Cardiac ventricle fibroblast (primary cell): ENCODE data around the gene TRIM34. TPM values are rescaled to one million over a fixed set of nuclear protein-coding genes. Genes with fewer than 3 reads are reported as not detected.

Experiments used
- total RNA-seq: library from RNA; depleted of rRNA; stranded (reverse); fragments of >200 nt; gene quantifications from 2 replicates; pipeline ENCODE4 v1.2.3, GENCODE V29; 2015

Gene TRIM34, protein sequence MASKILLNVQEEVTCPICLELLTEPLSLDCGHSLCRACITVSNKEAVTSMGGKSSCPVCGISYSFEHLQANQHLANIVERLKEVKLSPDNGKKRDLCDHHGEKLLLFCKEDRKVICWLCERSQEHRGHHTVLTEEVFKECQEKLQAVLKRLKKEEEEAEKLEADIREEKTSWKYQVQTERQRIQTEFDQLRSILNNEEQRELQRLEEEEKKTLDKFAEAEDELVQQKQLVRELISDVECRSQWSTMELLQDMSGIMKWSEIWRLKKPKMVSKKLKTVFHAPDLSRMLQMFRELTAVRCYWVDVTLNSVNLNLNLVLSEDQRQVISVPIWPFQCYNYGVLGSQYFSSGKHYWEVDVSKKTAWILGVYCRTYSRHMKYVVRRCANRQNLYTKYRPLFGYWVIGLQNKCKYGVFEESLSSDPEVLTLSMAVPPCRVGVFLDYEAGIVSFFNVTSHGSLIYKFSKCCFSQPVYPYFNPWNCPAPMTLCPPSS
- total RNA-seq = 6.6 TPM in 2 replicates

DNA sequence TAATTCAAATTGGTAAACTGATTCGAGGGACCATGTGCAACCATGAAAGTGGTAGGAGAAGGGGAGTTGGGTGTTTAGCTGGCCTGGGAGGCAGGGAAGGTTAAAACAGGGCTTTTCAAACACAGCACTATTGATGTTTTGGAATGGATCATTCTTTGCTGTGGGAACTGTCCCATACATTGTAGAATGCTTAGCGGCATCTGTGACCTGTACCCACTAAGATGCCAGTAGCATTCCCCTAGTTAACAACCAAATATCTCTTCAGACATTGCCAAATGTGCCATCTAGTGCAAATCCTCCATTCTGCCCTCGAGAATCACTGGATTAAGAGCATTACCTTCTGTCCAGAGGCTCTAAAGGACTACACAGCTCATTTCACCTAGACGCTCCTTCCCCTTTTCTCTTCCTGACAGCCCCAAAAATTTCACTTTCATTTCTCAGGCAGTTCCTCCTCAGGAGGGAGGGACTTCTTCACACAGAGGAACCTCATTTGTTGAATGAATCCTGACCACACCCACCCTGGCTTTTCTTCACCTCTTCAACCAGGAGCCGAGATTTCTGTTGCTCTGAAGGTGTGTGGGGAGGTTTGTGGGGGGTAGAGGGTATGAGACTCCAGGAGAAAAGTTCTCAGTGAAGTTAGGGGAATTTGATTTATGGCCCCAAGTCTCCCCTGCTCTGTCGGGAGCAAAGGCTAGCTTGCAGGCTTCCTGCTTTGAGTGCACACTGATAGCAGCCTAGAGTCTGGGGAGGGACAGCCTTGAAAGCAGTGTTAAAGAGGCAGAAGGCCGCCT, at the start of gene TRIM34:
Gene TRIM34, plus strand, starts transcription at position 513 of the 791 bp plus-strand sequence. CDS start 7,331 bp downstream, outside the sequence.

GRCh38 chr11:5580577-5580976, 44.2 kb upstream of the TRIM34 start, which contains the start of gene OR52B6:
Gene OR52B6 (plus strand): TSS chr11:5580877. CDS start chr11:5580877, 0 bp downstream.

DNA sequence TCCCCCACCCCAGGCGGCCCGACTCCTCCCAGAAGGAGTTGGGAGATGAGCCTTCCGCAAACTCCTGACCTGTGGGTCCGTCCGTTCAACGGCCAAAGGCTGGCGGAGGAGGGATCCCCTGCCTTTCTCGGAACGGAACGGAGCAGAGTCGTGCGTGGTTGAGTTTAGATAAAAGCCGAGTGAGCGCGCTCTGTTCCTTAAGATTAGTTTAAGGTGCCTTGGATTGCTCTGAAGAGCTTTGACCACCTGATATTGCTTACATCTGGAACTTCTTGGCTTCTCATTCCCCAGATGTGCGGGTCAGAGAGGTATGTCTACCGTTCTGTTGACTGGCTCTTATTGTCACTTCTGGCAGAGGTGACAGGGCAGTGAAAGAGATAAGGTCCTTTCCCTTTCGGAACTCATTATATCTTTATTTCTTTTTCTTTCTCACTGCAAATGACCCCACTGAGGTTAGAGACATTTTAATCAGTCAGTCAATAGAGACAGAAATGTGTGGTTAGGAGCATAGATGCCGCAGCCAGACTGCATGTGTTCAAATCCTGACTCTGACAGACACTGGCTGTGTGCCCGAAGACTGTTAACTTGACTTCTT, 28.1 kb upstream of the TRIM34 start, which contains the start of gene TRIM6:
Gene TRIM6, plus strand, starts transcription at position 31 of the 595 bp plus-strand sequence. Its CDS starts 261 bp downstream, at position 292.

DNA sequence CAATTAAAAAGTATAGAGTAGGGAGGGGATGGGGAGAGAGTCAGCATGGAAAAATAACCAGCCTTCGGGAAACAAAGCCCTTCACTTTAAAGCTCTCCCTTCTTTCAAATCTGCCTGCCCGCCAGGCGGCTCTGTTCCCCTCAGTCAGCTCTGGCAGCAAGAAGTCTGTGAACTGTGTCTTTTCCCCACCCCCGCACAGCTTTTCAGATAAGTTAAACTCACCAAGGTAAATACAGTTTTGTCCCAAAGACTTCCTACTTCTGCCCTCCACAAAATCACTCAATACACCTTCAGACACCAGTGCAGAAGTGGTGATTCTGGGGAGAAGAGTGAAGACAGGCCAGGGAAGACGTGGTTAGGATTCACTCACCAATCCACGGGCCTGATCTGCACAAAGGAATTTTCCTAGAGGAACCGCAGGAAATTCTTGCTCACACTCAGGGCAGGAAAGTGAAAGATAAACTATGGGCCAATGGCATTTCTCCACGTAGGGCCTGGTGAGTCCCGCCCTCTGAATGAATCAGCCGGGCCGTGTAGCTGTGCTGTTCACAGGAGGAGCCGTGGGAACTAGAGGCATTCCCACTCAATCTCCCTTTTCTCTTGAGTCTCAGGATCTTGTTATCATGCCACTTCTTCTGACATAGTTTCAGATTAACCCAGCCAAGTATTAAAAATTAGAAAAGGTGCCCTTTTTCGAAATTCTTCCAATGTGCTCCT, 60.0 kb downstream of the TRIM34 start, which contains the start of gene TRIM5:
Gene TRIM5, minus strand, starts transcription at position 429 of the 717 bp plus-strand sequence. CDS start 4,897 bp downstream, outside the sequence.

DNA sequence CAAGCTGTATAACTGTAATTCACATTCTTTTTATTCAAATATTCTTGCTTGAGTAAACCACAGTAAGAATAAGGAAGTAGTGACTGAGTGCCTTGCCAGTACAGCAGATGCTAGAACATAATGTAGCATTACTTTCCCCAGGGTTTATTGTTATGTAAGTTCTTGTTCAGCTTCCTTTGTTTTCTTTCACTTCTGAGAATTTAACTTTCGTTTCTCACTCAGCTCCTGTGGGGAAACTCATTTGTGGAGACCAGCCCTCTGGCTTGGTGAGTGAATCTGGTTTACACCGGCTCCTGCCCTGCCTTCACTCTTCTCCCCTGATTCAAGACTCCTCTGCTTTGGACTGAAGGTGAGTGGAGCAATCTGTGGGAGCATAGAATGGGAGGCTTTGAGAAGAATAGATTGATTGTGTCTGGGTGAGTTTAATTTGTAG, 64.8 kb downstream of the TRIM34 start, which contains the start of gene TRIM22:
Gene TRIM22, plus strand, starts transcription at position 240 of the 433 bp plus-strand sequence. CDS start 6,443 bp downstream, outside the sequence.

Other genes with a start within 250 kb of the TRIM34 start
- not detected in 2 replicates for gene OR51M1, start 241.2 kb upstream of the TRIM34 start, total RNA-seq
- not detected in 2 replicates for gene OR51Q1, start 202.9 kb upstream of the TRIM34 start, total RNA-seq
- gene OR51I1, start 183.5 kb upstream of the TRIM34 start, total RNA-seq = not detected in 2 replicates
- gene OR51I2, start 175.7 kb upstream of the TRIM34 start, total RNA-seq = not detected in 2 replicates
- not detected in 2 replicates for gene OR52D1, start 136.3 kb upstream of the TRIM34 start, total RNA-seq
- 0.24 TPM in 1 of 2 replicates, not detected in the other for gene UBQLN3, start 115.0 kb upstream of the TRIM34 start, total RNA-seq
- not detected in 2 replicates for gene UBQLNL, start 108.3 kb upstream of the TRIM34 start, total RNA-seq
- gene OR52H1, start 76.5 kb upstream of the TRIM34 start, total RNA-seq = not detected in 2 replicates
- not detected in 2 replicates for gene OR52B6, start 44.1 kb upstream of the TRIM34 start, total RNA-seq
- 1.1 and 5.0 TPM in 2 replicates for gene TRIM6, start 28.4 kb upstream of the TRIM34 start, total RNA-seq
- 19.7 TPM in 2 replicates for gene TRIM5, start 60.1 kb downstream of the TRIM34 start, total RNA-seq
- gene TRIM22, start 64.8 kb downstream of the TRIM34 start, total RNA-seq = 52.5 and 87.9 TPM in 2 replicates
- not detected in 2 replicates for gene OR56B1, start 111.4 kb downstream of the TRIM34 start, total RNA-seq
- not detected in 2 replicates for gene OR52N4, start 129.2 kb downstream of the TRIM34 start, total RNA-seq
- gene OR52N5, start 158.4 kb downstream of the TRIM34 start, total RNA-seq = not detected in 2 replicates
- gene OR52N1, start 166.3 kb downstream of the TRIM34 start, total RNA-seq = not detected in 2 replicates
- not detected in 2 replicates for gene OR52N2, start 183.9 kb downstream of the TRIM34 start, total RNA-seq
- not detected in 2 replicates for gene OR52E6, start 216.9 kb downstream of the TRIM34 start, total RNA-seq
- not detected in 2 replicates for gene OR52E8, start 232.7 kb downstream of the TRIM34 start, total RNA-seq